KOPT-K1 (cell line): ENCODE measurements around the gene RBBP8NL.

Experiments
- H3K27ac ChIP-seq: fragments of 200-600 bp; sonication (generic); 2 replicates; pipeline ENCODE4 v1.5.1; 2016; ENCODE audit warnings: antibody characterized with exemption, mild to moderate bottlenecking, low read depth, low read length; ENCODE audit not compliant: poor library complexity, severe bottlenecking
- H3K36me3 ChIP-seq: fragments of 200-600 bp; sonication (generic); 2 replicates; pipeline ENCODE4 v1.5.1; 2017; ENCODE audit warnings: antibody characterized with exemption, mild to moderate bottlenecking, low read length, moderate library complexity; ENCODE audit not compliant: insufficient read depth
- H3K9me3 ChIP-seq: fragments of 200-600 bp; sonication (generic); 2 replicates; pipeline ENCODE4 v1.5.1; 2017; ENCODE audit warnings: antibody characterized with exemption, low read length, mild to moderate bottlenecking; ENCODE audit not compliant: insufficient read depth, poor library complexity, severe bottlenecking

RBBP8NL gene

DNA sequence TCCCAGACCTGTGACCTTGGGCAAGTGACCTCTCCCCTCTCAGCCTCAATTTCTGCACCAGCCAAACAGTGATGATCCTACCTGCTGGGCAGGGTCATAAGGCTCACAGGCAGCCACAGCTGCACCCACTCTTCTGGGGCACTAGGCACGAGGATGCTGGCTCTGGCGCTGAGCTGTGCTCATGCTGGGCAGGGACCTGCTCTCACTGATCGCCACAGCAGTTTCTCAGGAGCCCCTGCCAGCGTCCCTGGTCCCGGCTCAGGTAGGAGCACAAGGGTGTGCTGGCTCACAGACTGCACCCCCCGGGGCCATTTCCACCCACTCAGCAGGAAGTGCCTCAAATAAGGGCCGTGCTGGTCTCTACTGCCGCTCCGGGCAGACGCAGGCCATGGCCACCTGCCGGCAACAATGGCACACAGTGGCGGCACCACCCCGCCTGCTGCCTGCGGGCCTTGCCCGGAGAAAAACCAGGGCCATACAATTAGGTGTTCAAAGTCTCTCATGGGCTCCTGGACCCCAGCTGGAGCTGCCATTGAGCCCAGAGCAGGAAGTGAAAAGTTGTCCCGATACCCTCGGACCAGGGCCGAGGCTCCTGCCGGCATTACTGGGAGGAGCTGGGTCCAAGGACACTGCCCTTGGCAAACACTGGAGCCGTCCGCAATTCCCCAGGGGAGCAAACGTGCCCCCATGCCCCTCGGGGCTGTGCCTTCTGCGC lies 15.7 kb downstream of the RBBP8NL start:
- Histone ChIP-seq H3K27ac (no peak overlapping the region), H3K9me3 (no peaks in the 10 kb centered on the region)

DNA sequence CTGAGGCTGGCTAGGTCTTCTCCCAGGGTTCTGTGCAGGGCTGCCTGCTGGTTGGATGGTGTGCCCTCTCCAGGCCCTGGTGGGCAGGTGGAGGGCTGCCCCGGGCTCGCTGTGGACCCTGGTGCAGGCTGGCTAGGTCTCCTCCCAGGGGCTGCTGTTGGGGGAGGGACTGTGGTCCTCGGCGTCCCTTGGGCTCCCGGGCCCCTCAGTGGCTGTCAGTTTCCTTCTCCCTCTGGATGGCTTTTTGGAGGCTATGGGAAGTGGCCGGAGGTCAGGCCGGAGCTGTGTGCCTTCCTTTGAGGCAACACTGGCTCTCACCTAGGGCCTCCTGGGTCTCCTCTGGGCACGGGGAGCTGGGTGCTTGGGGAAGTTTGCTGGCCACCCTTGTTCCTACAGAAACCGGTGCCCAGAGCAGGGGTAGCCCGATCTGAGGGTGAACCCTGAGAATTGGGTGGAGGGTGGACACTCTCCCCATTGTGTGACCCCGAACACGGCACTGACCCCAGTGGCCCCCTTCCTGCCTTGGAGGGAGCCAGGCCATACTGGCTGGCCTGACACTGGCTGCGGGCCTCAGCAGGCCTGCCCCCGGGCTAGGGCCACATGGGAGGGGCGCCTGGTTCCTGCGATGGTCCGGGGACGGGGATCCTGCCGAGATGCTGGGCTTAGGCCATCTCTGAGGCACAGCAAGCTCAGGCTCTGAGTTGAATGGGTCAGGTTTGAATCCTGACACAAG lies 16.4 kb downstream of the RBBP8NL start:
- Histone ChIP-seq H3K36me3 (no peaks in the 10 kb centered on the region), H3K27ac (no peak overlapping the region), H3K9me3 (no peaks in the 10 kb centered on the region)

More for the DNA sequence above, 15.7 kb downstream of the RBBP8NL start:
- no peaks in the 10 kb centered on the region for H3K36me3 ChIP-seq

DNA sequence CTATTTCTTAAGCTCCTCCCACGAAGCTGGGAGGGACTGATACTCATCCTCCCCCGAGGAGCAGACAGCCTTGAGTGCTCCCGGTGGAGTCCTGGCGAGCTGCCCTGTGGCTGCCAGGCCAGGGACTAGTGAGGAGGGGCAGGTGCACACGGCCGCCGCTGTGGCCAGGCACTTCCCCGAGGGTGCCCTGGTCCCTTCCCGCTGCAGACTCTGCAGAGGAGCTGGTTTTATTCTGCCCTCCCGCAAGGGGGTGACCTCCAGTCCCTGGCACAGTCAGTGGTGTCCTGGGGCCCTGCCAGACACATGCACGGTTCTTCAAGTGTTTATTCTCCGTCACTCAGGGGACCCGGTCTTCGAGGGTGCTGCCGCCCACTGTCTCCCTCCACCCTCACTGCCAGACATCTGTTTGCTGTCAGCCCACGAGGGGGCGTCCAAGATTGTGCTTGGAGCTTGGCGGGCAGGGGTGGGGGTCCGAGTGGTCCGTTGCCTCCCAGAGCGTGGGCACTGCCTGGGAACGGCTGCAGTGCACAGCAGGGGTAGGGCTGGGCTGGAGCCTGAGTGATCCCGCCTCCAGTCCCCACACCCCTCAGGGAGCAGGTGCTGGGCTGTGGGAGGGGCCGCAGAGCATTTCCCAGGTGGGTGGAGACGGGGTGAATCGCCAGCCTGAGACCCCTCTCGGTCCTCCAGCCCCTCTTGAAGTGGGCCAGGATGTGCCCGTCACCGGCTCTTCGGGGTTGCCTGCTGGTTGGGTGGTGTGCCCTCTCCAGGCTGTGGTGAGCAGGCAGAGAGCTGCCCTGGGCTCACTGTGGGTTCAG lies 17.2 kb downstream of the RBBP8NL start:
- Histone ChIP-seq H3K27ac (no peak overlapping the region), H3K9me3 (no peaks in the 10 kb centered on the region), H3K36me3 (no peaks in the 10 kb centered on the region)

DNA sequence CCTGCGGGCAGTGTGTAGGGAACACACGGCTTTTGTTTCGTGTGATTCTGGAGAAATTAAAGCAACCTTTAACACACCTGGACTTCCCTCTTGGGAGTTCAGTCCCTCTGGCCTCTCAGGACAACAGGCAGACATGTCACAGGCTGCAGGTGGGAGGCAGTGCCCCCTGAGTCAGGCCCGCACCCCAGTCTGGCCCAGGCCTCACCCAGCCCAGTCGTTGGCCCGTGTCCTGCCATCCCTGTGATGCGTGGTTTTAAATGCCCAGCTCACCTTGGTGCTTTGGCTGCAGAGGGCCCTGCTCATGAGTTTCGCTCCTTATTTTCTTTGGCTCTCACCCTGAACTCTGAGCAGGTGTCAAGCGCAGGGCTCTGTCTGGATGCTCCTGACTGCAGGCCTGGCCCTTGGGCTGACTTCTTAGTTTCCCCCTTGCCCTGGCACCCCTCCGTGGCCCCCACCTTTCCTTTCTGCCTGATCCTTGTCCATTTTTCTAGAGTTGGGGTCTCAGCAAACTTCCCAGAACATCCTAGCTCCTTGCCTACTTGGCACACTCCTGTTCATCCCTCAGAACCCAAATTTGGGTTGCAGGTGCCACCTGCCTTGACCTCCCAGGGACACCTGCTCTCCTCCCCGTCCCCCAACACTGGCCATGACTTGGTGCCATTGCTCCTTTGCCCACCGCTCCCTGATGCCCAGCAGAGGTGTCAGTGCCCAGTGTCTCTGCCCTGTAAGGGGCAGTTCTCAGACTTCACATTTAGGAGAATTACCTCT lies 18.1 kb downstream of the RBBP8NL start:
- Histone ChIP-seq H3K9me3 (no peaks in the 10 kb centered on the region), H3K27ac (no peak overlapping the region), H3K36me3 (no peaks in the 10 kb centered on the region)

DNA sequence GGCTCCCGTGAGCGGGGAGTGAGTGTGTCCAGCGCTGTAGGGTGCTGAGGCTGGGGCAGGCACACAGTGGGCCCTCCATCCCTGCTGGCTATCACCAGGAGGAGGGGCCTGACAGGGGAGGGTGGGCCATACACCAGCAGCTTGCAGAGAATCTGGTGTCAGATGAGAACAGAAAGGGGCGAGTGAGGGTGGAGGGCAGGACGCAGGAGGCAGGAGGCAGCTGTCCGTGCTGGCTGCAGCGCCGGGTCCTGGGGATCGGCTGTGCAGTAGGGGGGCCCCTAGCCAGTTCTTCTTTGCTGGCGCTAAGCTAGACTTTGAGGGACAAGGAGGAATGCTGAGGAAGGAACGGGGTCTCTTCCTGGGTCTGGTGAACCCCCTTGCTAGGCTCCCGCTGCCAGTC lies 18.7 kb downstream of the RBBP8NL start:
- Histone ChIP-seq H3K9me3 (no peaks in the 10 kb centered on the region), H3K36me3 (no peaks in the 10 kb centered on the region), H3K27ac (no peak overlapping the region)

DNA sequence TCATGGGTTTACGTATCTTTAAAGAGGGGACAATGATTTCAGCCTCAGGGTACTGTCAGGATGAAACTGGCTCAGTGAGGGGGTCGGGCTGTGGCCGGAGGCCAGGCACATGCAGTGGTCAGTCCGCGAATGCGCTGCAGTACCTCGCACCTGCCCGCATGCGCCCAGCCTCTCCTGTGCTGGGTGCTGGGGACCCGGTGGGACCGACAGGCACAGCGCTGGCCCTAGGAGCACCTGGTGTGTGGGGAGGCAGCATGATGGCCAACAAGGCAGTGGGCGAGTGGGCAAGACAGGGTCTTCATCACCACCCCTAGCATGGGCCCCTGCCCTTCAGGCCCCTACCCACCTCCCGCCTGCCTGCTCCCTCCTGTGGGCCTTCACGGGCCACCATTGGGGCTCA lies 19.3 kb downstream of the RBBP8NL start:
- no peak overlapping the region for H3K27ac ChIP-seq
- no peaks in the 10 kb centered on the region for H3K9me3 ChIP-seq
- H3K36me3 ChIP-seq = no peaks in the 10 kb centered on the region; the same call in 1 of the 2 replicates

DNA sequence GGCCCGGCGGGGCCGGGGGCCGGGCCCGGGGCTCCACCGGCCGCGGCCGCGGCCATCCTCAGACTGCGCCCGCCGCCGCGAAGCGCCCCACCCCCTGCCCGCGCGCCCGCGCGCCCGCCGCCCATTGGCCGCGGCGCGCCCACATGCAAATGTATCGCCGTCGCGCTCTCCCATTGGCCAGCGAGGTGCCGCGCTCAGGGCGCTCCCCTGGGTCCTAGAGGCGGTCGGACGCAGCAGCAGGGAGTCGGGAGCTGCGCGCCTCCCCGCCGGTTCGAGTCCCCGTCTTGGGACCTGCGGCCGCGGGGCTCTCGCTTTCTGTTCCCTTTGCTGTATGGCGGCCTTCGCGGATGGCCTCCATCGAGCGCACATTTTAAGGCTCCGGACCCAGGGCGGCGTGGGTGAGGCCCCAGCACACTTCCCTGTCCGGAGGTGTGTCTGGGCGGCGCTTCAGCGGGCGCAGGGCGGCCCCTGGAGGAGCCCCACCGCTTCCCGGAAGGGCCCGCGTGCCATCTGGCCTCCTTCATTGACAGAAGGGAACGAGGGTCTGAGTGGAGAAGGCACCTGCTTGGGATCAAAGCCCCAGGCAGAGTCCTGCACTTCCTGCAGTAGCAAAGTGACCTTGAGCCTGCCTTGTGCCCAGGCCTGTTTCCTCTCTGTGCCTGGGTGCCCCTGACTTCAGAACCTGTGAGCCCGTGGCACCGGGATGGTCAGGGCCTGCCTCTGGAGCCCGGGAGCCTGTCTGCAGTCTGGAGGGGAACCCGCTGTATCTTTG lies 19.9 kb downstream of the RBBP8NL start, which contains the start of gene CABLES2:
CABLES2 (minus strand) TSS at position 65 of the 772 bp plus-strand sequence; CDS start at position 56, 9 bp downstream.
- no peaks in the 10 kb centered on the region; the same call in 1 of the 2 replicates for H3K36me3 ChIP-seq
- H3K27ac ChIP-seq = peak within 1 kb of the TSS; percentile 63

DNA sequence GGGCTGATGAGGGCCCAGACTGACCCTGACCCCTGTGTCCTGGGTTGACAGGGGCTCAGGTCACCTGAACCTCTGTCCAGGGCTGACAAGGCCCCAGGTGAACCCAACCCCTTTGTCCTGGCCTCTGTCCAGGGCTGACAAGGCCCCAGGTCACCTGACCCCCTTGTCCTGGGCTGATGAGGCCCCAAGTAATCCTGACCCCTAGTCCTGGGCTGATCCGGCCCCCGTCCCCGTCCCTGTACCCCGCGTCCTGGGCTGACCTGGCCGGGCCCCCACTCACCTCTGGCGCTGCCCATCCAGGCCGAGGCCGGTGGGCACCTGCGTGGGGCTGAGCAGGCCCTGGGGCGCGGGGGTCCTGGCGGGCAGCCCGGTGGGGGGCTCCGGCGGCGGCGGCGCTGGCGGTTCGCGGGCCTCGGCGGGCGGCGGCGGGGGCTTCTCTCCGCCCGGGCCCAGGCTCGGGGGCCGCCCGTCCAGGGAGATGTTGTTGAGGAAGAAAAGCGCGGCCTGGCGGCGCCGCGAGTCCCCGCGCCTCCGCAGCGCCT lies 20.6 kb downstream of the RBBP8NL start:
- Histone ChIP-seq H3K9me3 (no peaks in the 10 kb centered on the region), H3K27ac (peak overlapping the region; percentile 60), H3K36me3 (no peaks in the 10 kb centered on the region; the same call in 1 of the 2 replicates)

More for the DNA sequence above, 19.9 kb downstream of the RBBP8NL start, which contains the start of gene CABLES2:
- no peaks in the 10 kb centered on the region for H3K9me3 ChIP-seq

DNA sequence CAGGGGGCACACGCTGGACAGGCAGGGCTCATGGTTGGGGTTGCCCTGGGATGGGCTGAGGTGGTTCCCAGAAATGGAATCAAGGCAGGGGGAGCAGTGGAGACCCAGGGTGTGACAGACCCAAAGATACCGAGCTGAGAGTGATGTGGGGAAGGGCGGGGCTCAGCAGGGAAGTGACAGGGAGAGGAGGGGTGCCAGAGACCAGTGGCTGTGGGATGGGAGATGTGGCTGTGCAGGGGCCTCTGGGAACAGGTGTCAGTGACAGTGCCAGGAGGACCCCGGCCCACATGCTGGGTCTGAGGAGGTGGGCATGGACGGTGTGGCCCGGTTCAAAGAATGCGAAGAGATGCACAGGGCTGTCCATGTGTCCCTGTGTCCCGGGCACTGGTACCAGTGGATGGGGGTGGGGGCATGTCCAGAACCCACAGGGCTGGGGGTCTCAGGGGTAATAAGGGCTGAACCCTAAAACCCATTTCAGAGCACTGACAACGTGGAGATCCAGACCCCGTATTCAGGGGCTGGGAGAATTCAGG lies 21.3 kb downstream of the RBBP8NL start:
- Histone ChIP-seq H3K36me3 (no peaks in the 10 kb centered on the region; the same call in 1 of the 2 replicates), H3K27ac (peak overlapping the region; percentile 60), H3K9me3 (no peaks in the 10 kb centered on the region)

DNA sequence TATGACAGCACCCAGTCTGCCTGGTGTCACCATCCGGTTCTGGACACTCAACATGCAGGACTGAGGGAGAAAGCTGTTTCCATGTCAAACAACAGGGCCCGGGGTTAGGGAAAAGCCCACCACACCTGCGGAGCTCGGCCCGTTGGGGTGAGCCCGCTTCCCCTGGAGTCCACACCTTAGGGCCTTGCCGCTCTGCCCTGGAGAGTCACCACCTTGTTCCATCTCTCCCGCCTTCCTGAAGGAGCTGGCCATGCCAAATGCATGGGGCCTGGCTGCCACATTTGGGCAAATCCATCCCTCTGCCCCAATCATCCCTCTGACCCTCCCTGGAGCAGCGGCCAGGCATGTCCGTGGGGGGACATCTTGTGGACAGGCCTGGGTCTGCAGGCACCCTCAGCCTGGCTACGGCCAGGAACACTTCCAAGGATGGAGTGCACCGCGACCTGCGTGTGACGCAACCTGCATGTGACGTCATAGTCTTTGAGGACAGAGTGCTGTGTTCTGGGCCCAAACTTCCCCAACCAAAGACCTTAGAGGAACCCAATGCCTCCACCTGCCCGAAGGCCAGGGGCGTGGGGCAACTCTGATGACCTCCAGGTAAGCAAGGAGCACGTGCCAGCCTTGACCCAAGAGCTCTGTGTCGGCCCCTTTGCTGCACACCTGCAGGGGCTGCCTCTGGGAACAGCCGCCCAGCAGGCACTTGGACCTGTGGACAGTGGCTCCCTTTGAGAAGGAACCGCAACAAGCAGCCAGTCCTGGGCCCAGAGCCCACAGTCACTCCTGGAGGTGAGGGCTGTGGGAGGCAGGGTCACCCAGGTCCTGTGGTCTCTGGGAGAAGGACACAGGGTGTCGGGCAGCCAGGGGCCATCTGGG lies 22.0 kb downstream of the RBBP8NL start:
- Histone ChIP-seq H3K27ac (no peak overlapping the region), H3K9me3 (no peaks in the 10 kb centered on the region), H3K36me3 (no peaks in the 10 kb centered on the region; the same call in 1 of the 2 replicates)

DNA sequence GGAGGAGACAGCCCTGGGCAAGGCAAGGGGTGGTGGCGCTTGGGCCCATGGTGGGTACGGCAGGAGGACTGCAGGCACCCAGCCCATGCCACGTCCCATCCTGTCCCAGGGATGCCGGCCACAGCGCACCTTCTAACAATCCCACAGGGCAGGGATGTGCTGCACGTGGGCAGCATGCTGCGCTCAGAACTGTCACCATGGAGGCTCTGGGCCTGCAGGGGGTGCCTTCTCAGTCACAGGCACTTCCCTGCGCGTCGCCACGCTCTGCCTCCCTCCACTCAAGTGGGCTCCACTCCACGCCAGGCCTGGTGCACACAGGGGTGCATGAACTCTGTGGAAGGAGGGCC lies 22.6 kb downstream of the RBBP8NL start:
- no peaks in the 10 kb centered on the region for H3K9me3 ChIP-seq
- H3K36me3 ChIP-seq = no peaks in the 10 kb centered on the region; the same call in 1 of the 2 replicates
- no peak overlapping the region for H3K27ac ChIP-seq

DNA sequence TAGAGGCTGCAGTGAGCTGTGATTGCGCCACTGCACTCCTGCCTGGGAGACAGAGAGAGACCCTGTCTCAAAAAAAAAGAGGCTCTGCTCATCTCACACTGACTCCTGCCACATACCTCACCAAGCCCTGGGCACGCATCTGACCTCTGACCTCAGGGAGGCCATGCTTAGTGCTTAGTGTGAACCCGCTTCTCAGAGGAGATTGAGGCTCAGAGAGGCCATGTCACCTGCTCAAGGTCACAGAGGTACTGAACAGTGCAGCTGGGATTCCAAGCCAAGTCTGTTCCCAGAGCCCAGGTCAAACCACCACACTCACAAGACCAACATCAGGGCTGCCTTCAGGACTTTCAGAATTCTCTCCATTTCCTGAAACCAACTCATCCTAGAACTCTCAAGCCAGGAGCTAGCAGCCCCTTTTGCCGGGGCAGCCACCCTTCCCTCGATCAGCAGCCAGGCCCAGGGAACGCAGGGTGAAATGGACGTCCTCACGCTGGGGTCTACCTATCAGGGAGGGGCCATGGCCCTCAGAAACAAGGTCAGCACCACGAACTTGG lies 23.1 kb downstream of the RBBP8NL start:
- Histone ChIP-seq H3K9me3 (no peaks in the 10 kb centered on the region), H3K36me3 (no peaks in the 10 kb centered on the region; the same call in 1 of the 2 replicates), H3K27ac (no peak overlapping the region)
